IPS-18a (cell line): ENCODE data around the gene RAG2.

Experiments
- H3K27ac ChIP-seq: one replicate; pipeline ENCODE4 v1.5.1; 2013; ENCODE audit warnings: low read length
- H3K27me3 ChIP-seq: one replicate; pipeline ENCODE4 v1.6.1; 2013; ENCODE audit warnings: mild to moderate bottlenecking, low read length; ENCODE audit not compliant: control insufficient read depth, insufficient read depth
- H3K36me3 ChIP-seq: one replicate; pipeline ENCODE4 v1.6.1; 2013; ENCODE audit warnings: low read depth, low read length; ENCODE audit not compliant: control insufficient read depth
- H3K4me1 ChIP-seq: one replicate; pipeline ENCODE4 v1.6.1; 2013; ENCODE audit warnings: low read depth, low read length; ENCODE audit not compliant: control insufficient read depth
- H3K4me3 ChIP-seq: one replicate; pipeline ENCODE4 v1.5.1; 2013; ENCODE audit warnings: low read length
- H3K9ac ChIP-seq: one replicate; pipeline ENCODE4 v1.6.1; 2013; ENCODE audit warnings: mild to moderate bottlenecking, low read length, moderate library complexity
- H3K9me3 ChIP-seq: one replicate; pipeline ENCODE4 v1.6.1; 2013; ENCODE audit warnings: low read depth, low read length; ENCODE audit not compliant: control insufficient read depth

Gene RAG2

DNA sequence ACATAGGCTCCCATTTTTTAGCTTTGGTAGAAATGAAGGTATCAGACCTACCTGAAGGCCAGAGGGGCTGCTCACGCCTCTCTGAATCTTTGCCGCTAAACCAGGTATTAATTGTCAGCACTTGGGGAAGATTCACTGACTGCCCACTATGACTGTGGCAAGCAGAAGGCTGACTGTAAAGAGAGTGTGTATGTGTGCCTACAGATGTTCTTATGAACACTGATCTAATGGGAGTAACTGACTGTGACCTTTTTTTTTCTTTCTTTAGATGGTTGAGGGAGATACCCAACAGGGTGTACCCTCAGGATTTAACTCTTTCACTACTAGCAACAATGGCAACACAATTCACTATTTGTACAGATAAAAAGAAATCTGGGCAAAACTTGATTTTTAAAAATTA is at the start of gene RAG2:
Gene RAG2 (minus strand): TSS at position 186 of the 400 bp plus-strand sequence. CDS start 4,068 bp downstream, outside the sequence.
- Histone ChIP-seq H3K9me3 (no peaks in the 10 kb centered on the region), H3K4me1 (peaks cover 5% of the 10 kb centered on the region), H3K36me3 (no peaks in the 10 kb centered on the region), H3K27me3 (no peaks in the 10 kb centered on the region), H3K9ac (no peak within 1 kb of the TSS), H3K4me3 (no peak within 1 kb of the TSS), H3K27ac (no peak within 1 kb of the TSS)

DNA sequence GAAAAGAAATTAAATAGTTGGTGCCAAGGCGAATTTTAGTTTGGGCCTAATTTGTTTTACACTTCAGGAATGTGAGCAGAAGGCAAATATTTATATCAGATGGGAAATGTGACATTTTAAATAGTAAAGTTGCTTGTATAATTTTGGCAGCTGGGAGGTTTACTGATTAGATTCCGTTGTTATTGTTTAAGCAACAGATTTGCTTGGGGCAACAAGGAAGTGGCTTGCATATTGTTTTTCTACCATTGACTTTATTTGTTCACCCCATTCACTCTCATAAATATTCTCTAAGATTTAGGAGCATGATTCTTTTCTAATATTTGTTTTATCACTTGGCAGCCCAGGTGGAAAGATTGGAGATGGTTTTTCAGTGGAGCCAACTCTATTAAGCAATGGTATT is 40.5 kb upstream of the RAG2 start:
- no peaks in the 10 kb centered on the region for H3K4me1 ChIP-seq
- H3K9ac ChIP-seq = no peak overlapping the region
- no peak overlapping the region for H3K27ac ChIP-seq
- no peaks in the 10 kb centered on the region for H3K36me3 ChIP-seq
- no peaks in the 10 kb centered on the region for H3K9me3 ChIP-seq
- no peaks in the 10 kb centered on the region for H3K27me3 ChIP-seq
- no peak overlapping the region for H3K4me3 ChIP-seq

GRCh38 chr11:36635066-36635862 is 37.2 kb upstream of the RAG2 start:
- Histone ChIP-seq H3K27ac (no peak overlapping the region), H3K27me3 (no peaks in the 10 kb centered on the region), H3K36me3 (no peaks in the 10 kb centered on the region), H3K4me3 (no peak overlapping the region), H3K4me1 (no peaks in the 10 kb centered on the region), H3K9ac (no peak overlapping the region), H3K9me3 (no peaks in the 10 kb centered on the region)

DNA sequence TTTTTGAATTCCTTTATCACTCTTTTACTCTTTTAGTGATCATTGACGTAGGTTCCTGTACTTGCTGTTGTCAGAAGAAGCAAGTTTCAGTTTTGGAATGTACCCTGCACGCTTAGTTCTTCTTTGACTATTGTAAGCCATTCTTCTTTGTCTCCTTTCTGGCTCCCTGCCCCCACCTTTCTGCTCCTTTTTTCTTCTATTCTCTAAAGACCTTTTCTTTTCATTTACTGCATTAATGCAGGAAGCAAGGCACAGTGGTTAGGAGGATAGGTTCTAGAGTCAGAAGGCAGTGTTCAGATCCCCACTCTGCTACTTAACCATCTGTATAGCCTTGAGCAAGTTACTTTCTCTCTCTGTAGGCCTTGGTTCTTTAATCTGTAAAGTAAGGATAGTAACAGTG is 33.7 kb upstream of the RAG2 start:
- H3K4me1 ChIP-seq = no peaks in the 10 kb centered on the region
- H3K9me3 ChIP-seq = no peaks in the 10 kb centered on the region
- no peak overlapping the region for H3K27ac ChIP-seq
- H3K27me3 ChIP-seq = no peaks in the 10 kb centered on the region
- no peak overlapping the region for H3K4me3 ChIP-seq
- H3K36me3 ChIP-seq = no peaks in the 10 kb centered on the region
- H3K9ac ChIP-seq = no peak overlapping the region

GRCh38 chr11:36628765-36629244 is 30.8 kb upstream of the RAG2 start:
- Histone ChIP-seq H3K9me3 (no peaks in the 10 kb centered on the region), H3K4me3 (no peak overlapping the region), H3K9ac (no peak overlapping the region), H3K4me1 (no peaks in the 10 kb centered on the region), H3K27me3 (no peaks in the 10 kb centered on the region), H3K36me3 (no peaks in the 10 kb centered on the region), H3K27ac (no peak overlapping the region)

DNA sequence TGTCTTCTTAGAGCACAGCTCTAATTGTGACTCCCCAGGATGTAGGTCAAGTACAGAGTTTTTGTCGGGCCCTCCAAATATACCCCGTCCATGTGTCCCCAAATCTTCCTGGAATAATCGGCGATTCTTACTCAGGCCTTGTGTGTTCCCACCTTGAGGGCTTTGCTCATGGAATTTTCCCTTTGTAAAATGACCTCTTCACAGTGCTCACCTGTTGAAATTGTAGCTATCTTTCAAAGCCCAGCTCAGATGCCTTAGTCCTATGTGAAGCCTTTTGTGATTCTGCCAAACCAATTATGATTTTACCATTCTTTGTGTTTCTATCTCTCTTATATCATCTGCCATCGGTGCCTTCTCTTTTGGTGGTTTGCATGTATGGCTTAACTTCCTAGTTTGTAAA is 30.1 kb upstream of the RAG2 start:
- H3K9me3 ChIP-seq = no peaks in the 10 kb centered on the region
- H3K36me3 ChIP-seq = no peaks in the 10 kb centered on the region
- no peak overlapping the region for H3K4me3 ChIP-seq
- H3K9ac ChIP-seq = no peak overlapping the region
- no peaks in the 10 kb centered on the region for H3K4me1 ChIP-seq
- H3K27me3 ChIP-seq = no peaks in the 10 kb centered on the region
- H3K27ac ChIP-seq = no peak overlapping the region

DNA sequence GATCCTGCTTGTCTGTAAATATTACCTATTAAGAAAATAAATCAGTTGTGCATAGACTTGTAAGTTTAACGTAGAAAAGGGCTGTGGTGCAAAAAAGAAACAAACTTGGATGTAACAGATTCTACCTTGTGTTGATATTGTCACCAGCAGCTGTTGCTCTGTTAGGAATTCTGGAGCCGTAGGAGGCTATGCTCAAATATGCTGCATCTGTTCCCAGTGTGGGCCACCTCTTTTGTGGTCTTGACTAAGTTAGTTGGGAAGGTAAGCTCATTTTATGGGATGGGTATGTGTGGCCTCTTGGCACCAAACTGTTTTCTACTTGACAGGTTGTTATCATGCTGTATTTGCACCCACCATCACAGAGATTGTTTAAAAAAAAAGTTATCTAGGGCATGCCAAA is 29.4 kb upstream of the RAG2 start:
- H3K36me3 ChIP-seq = no peaks in the 10 kb centered on the region
- no peak overlapping the region for H3K27ac ChIP-seq
- H3K9ac ChIP-seq = no peak overlapping the region
- no peaks in the 10 kb centered on the region for H3K27me3 ChIP-seq
- H3K9me3 ChIP-seq = no peaks in the 10 kb centered on the region
- H3K4me3 ChIP-seq = no peak overlapping the region
- no peaks in the 10 kb centered on the region for H3K4me1 ChIP-seq

DNA sequence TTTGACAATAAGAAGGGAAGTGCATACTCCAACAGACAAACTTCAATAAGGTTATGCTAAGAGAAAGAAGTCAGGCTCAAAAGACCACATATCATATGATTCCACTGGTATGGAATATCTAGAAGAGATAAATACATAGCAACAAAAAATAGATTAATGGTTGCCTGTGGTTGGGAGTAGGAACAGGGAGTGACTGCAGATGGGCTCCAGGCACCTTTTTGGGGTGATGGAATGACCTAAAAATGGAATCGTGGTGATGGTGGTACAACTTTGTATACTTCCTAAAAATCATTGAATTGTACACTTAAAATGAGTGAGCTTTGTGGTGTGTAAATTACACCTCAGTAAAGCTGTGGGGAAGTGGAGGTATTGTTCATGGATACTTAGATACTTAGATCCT is 29.0 kb upstream of the RAG2 start:
- no peak overlapping the region for H3K27ac ChIP-seq
- no peaks in the 10 kb centered on the region for H3K4me1 ChIP-seq

GRCh38 chr11:36623494-36623893 is 25.5 kb upstream of the RAG2 start:
- Histone ChIP-seq H3K27me3 (no peaks in the 10 kb centered on the region), H3K9ac (no peak overlapping the region), H3K9me3 (no peaks in the 10 kb centered on the region), H3K4me3 (no peak overlapping the region), H3K27ac (no peak overlapping the region), H3K4me1 (no peaks in the 10 kb centered on the region), H3K36me3 (no peaks in the 10 kb centered on the region)

More for the DNA sequence above, 29.0 kb upstream of the RAG2 start:
- no peak overlapping the region for H3K4me3 ChIP-seq
- H3K27me3 ChIP-seq = no peaks in the 10 kb centered on the region
- H3K36me3 ChIP-seq = no peaks in the 10 kb centered on the region
- H3K9ac ChIP-seq = no peak overlapping the region
- H3K9me3 ChIP-seq = no peaks in the 10 kb centered on the region

GRCh38 chr11:36622431-36623136 is 24.5 kb upstream of the RAG2 start:
- Histone ChIP-seq H3K4me1 (no peaks in the 10 kb centered on the region), H3K9me3 (no peaks in the 10 kb centered on the region), H3K4me3 (no peak overlapping the region), H3K27ac (no peak overlapping the region), H3K27me3 (no peaks in the 10 kb centered on the region), H3K36me3 (no peaks in the 10 kb centered on the region), H3K9ac (no peak overlapping the region)

GRCh38 chr11:36620246-36620645 is 22.2 kb upstream of the RAG2 start:
- Histone ChIP-seq H3K9me3 (no peaks in the 10 kb centered on the region), H3K4me3 (no peak overlapping the region), H3K27ac (no peak overlapping the region), H3K4me1 (no peaks in the 10 kb centered on the region), H3K36me3 (no peaks in the 10 kb centered on the region), H3K27me3 (no peaks in the 10 kb centered on the region), H3K9ac (no peak overlapping the region)

DNA sequence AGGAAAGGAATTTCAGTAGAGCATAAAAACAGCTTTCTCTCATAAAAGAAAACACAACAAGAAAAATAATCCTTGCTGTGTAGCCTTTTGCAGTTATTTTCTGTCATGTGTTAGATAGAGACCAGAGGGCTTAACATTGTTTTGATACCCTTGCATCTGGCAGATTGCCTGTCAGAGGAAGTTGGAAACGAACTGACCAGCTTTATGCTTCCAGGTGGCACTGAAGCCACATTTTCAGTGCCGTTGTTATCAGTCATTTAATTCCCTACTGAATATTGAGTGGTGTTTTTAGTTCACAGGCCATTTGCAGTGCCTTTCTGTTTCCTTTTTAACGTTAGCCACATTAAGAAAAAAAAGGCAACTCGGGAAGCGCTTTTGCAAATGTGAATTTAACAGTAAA is 21.5 kb upstream of the RAG2 start:
- H3K27ac ChIP-seq = no peak overlapping the region
- H3K9me3 ChIP-seq = no peaks in the 10 kb centered on the region
- H3K9ac ChIP-seq = no peak overlapping the region
- no peaks in the 10 kb centered on the region for H3K27me3 ChIP-seq
- H3K36me3 ChIP-seq = no peaks in the 10 kb centered on the region
- no peaks in the 10 kb centered on the region for H3K4me1 ChIP-seq
- H3K4me3 ChIP-seq = no peak overlapping the region
